Neuronal stem cell (in vitro differentiated cells): ENCODE measurements around the gene ACBD6.

Source experiments
- DNase-seq: peaks from one replicate; pipeline ENCODE4 v3.0.0-alpha.2; 2013; ENCODE audit warnings: low spot score
- H2AFZ ChIP-seq: one replicate; pipeline ENCODE4 v1.6.1; 2013; ENCODE audit warnings: mild to moderate bottlenecking, low read length, inconsistent platforms
- H2AK5ac ChIP-seq: 2 replicates; pipeline ENCODE4 v1.6.1; 2013; ENCODE audit warnings: low read depth, mild to moderate bottlenecking, inconsistent platforms, low read length, moderate library complexity, mixed read lengths
- H2BK120ac ChIP-seq: 2 replicates; pipeline ENCODE4 v1.6.1; 2013; ENCODE audit warnings: low read depth, mild to moderate bottlenecking, inconsistent platforms, low read length, moderate library complexity, mixed read lengths
- H2BK12ac ChIP-seq: one replicate; pipeline ENCODE4 v1.6.1; 2013; ENCODE audit warnings: low read length, inconsistent platforms
- H2BK15ac ChIP-seq: 2 replicates; pipeline ENCODE4 v1.6.1; 2013; ENCODE audit warnings: mild to moderate bottlenecking, low read length, inconsistent platforms, mixed read lengths
- H2BK5ac ChIP-seq: one replicate; pipeline ENCODE4 v1.6.1; 2013; ENCODE audit warnings: inconsistent platforms, mild to moderate bottlenecking, low read length, moderate library complexity
- H3K14ac ChIP-seq: one replicate; pipeline ENCODE4 v1.6.1; 2013; ENCODE audit warnings: low read length, inconsistent platforms
- H3K18ac ChIP-seq: 2 replicates; pipeline ENCODE4 v1.6.1; 2013; ENCODE audit warnings: low read length, inconsistent platforms
- H3K23ac ChIP-seq: 2 replicates; pipeline ENCODE4 v1.6.1; 2013; ENCODE audit warnings: low read depth, mild to moderate bottlenecking, mixed read lengths, low read length, inconsistent platforms; ENCODE audit not compliant: poor library complexity
- H3K27ac ChIP-seq: replicated peaks from 3 replicates; pipeline ENCODE4 v1.5.1; 2013; ENCODE audit warnings: low read length, inconsistent platforms
- H3K27me3 ChIP-seq, 3 experiments: 2 replicates each; pipeline ENCODE4 v1.6.1; 2013; ENCODE audit warnings: low read length in 3 of 3, mild to moderate bottlenecking in 2 of 3, inconsistent platforms in 1 of 3, low read depth in 1 of 3, mixed read lengths in 1 of 3, moderate library complexity in 1 of 3; ENCODE audit not compliant: control insufficient read depth in 3 of 3, insufficient read depth in 3 of 3
- H3K36me3 ChIP-seq, 2 donors: replicated peaks in 1 of 2; 2 replicates each; pipeline ENCODE4 v1.6.1; 2013; ENCODE audit warnings: low read length in 2 of 2; ENCODE audit not compliant: control insufficient read depth in 2 of 2, insufficient read depth in 2 of 2
- H3K4ac ChIP-seq: 2 replicates; pipeline ENCODE4 v1.6.1; 2013; ENCODE audit warnings: inconsistent platforms, mild to moderate bottlenecking, low read length, moderate library complexity
- H3K4me1 ChIP-seq, 2 donors: 1 replicate in 1 of 2; 2 replicates in 1 of 2; pipeline ENCODE4 v1.6.1; 2013; ENCODE audit warnings: low read length in 2 of 2, low read depth in 1 of 2; ENCODE audit not compliant: control insufficient read depth in 2 of 2, insufficient read depth in 1 of 2
- H3K4me2 ChIP-seq: one replicate; pipeline ENCODE4 v1.6.1; 2013; ENCODE audit warnings: mild to moderate bottlenecking, low read length, inconsistent platforms; ENCODE audit not compliant: insufficient read depth, poor library complexity, severe bottlenecking
- H3K4me3 ChIP-seq, 2 donors: 2 replicates each; pipeline ENCODE4 v1.5.1; 2013; ENCODE audit warnings: low read length in 2 of 2, mild to moderate bottlenecking in 2 of 2, inconsistent platforms in 1 of 2, moderate library complexity in 1 of 2
- H3K79me1 ChIP-seq: one replicate; pipeline ENCODE4 v1.6.1; 2013; ENCODE audit warnings: low read depth, mild to moderate bottlenecking, inconsistent platforms, low read length, moderate library complexity
- H3K9ac ChIP-seq: one replicate; pipeline ENCODE4 v1.6.1; 2013; ENCODE audit warnings: mild to moderate bottlenecking, low read depth, low read length, inconsistent platforms; ENCODE audit not compliant: poor library complexity
- H3K9me3 ChIP-seq, 2 donors: replicated peaks in 1 of 2; 2 replicates each; pipeline versions ENCODE3 to v1.6.1; 2013; ENCODE audit warnings: low read length in 2 of 2, mild to moderate bottlenecking in 2 of 2, inconsistent platforms in 1 of 2, low read depth in 1 of 2, mixed read lengths in 1 of 2, moderate library complexity in 1 of 2; ENCODE audit not compliant: control insufficient read depth in 2 of 2, insufficient read depth in 1 of 2
- H4K8ac ChIP-seq: one replicate; pipeline ENCODE4 v1.6.1; 2013; ENCODE audit warnings: low read depth, mild to moderate bottlenecking, inconsistent platforms, low read length, moderate library complexity
- H4K91ac ChIP-seq: one replicate; pipeline ENCODE4 v1.6.1; 2013; ENCODE audit warnings: low read length, low read depth, mild to moderate bottlenecking, inconsistent platforms; ENCODE audit not compliant: poor library complexity
- WGBS, 2 donors: extraction: QIAGEN DNeasy Blood & Tissue Kit; methylation state at CpG; one replicate each; pipeline ENCODE4 v1.1.7; 2013; ENCODE audit warnings: missing lambda C conversion rate in 2 of 2, mixed read lengths in 1 of 2; ENCODE audit not compliant: insufficient read length in 2 of 2, insufficient replicate concordance in 1 of 2; ENCODE audit errors: extremely low coverage in 2 of 2; 5-methylcytosine and 5-hydroxymethylcytosine counted together

ACBD6 gene

DNA sequence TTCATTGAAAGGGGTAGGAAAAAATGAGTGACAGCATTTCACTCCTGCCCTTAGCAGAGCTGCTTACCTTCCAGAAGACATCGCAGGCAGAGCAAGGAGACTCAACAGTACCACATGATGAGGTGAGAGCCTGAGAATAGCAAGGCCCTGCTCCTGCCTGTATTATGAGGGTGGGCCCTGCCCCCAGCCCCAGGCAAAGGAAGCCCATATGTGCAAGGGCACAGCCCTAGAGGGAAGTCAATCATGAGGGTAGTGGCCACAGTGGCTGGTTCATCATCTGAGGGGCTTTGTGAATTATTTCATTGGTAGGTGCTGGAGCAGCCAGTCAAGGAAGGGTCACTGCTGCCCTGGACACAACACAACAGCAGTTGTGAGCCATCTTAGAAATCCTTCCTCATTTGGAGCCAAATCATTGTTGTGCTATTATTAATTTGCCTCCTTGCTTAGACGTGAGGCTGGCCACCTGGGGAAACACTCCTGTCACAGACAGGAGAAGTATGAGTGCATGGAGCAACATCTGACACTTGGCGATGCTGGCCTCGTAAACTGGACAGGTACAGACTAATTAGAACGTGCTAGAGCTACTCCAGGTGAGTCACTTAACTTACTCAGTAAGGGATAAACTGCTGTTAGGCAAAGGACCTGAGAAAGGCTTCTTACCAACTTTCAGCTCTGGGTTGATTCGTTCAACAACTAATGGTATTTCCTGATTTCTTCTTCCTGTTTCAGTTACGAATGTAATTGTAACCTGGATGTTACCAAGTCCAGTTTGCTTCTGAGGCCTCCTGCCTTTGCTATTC lies 22.7 kb upstream of the ACBD6 start:
- Histone ChIP-seq H4K8ac (no peak overlapping the region), H2BK15ac (no peak overlapping the region), H2BK12ac (no peak overlapping the region), H3K4me2 (no peak overlapping the region), H3K14ac (no peak overlapping the region), H3K36me3 (no peaks in the 10 kb centered on the region), H3K4me3 (no peak overlapping the region), H2AFZ (peak overlapping the region; percentile 41), H3K23ac (no peak overlapping the region), H3K27ac (no peak overlapping the region), H3K9me3 (no peaks in the 10 kb centered on the region), H3K18ac (peak overlapping the region; percentile 11), H2BK5ac (no peak overlapping the region), H3K4ac (no peak overlapping the region), H2BK120ac (no peak overlapping the region), H3K27me3 (no peaks in the 10 kb centered on the region), H3K9ac (no peak overlapping the region), H4K91ac (no peak overlapping the region), H3K4me1 (peaks cover 0 to 5% of the 10 kb centered on the region in 2 donors), H2AK5ac (no peak overlapping the region), H3K79me1 (no peaks in the 10 kb centered on the region)
- WGBS, 2 donors = no CpG with 5 or more reads among the region's 7 CpGs
- no peak for DNase-seq

DNA sequence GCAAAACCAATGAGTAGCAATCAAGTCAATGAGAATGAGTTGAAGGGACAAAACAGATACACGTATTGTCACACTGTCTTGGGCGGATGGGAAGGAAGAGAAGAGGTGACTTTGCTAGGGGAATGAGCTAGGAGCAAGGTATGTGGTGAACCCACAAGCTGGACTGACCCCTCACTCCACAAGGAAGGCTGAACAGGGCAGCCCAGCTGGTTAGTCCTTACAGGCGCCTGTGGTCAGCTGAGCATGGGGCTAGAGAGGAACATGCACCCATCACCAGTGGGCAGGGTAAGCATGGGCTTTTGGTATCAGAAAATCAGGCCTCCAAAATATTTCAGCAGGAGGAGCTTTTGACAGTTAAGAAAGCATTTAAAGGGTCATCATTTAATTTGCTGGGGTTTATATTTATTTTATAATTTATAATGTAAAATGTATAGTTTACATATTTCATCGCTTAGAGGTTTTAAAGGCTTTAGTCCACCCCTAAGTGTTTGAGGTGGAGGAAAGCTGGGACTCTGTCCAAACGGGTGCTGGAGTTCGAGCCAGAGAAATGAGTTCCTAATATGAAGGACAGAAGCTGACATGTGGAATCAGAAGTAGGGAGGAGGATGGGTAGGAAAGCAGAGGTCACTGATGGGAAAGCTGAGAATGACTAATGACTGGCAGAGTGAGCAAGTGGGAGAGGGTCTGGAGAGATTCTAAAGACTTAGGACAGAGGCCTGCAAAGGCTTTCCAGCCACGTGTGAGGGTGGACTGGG lies 22.0 kb upstream of the ACBD6 start:
- H3K79me1 ChIP-seq = no peaks in the 10 kb centered on the region
- peaks cover 0 to 5% of the 10 kb centered on the region in 2 donors for H3K4me1 ChIP-seq
- no peak overlapping the region for H3K4ac ChIP-seq
- no peak overlapping the region for H3K14ac ChIP-seq
- peak overlapping the region; percentile 41 for H2AFZ ChIP-seq
- DNase-seq = no peak
- H2BK120ac ChIP-seq = no peak overlapping the region
- no peak overlapping the region for H4K91ac ChIP-seq
- no peaks in the 10 kb centered on the region for H3K27me3 ChIP-seq
- no CpG with 5 or more reads among the region's 7 CpGs for WGBS, 2 donors
- H2BK5ac ChIP-seq = no peak overlapping the region
- H3K4me3 ChIP-seq = no peak overlapping the region
- no peak overlapping the region for H2BK12ac ChIP-seq
- no peak overlapping the region for H3K18ac ChIP-seq
- no peaks in the 10 kb centered on the region for H3K36me3 ChIP-seq
- H3K9ac ChIP-seq = no peak overlapping the region
- no peak overlapping the region for H3K4me2 ChIP-seq
- no peak overlapping the region for H3K23ac ChIP-seq
- H3K27ac ChIP-seq = no peak overlapping the region
- H2AK5ac ChIP-seq = no peak overlapping the region
- no peak overlapping the region for H2BK15ac ChIP-seq
- H4K8ac ChIP-seq = no peak overlapping the region
- H3K9me3 ChIP-seq = no peaks in the 10 kb centered on the region

DNA sequence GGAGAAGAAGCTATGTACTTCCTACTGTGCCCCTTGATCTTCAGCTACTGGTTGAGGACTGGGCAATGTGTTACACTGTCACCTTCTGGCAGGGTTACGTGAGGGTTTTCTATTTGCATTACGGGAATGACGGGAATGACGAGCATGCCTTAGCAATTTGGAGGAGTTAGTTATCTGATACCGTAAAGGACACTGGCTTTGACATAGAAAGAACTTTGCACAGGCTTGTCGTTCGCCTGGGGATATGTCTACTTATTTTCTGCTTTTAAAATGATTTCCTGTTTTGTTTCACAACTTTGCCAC lies 19.8 kb upstream of the ACBD6 start:
- Histone ChIP-seq H3K4ac (no peak overlapping the region), H3K9me3 (no peaks in the 10 kb centered on the region), H3K9ac (no peak overlapping the region), H3K36me3 (no peaks in the 10 kb centered on the region), H2AFZ (no peak overlapping the region), H2BK15ac (no peak overlapping the region), H2BK120ac (no peak overlapping the region), H3K18ac (no peak overlapping the region), H4K8ac (no peak overlapping the region), H3K27ac (no peak overlapping the region), H2BK5ac (no peak overlapping the region), H3K4me1 (peaks cover 0 to 5% of the 10 kb centered on the region in 2 donors), H2BK12ac (no peak overlapping the region), H3K79me1 (no peaks in the 10 kb centered on the region), H3K27me3 (no peaks in the 10 kb centered on the region), H3K4me2 (no peak overlapping the region), H3K14ac (no peak overlapping the region), H3K4me3 (no peak overlapping the region), H2AK5ac (no peak overlapping the region), H3K23ac (no peak overlapping the region), H4K91ac (no peak overlapping the region)
- no peak for DNase-seq
- WGBS, 2 donors = no CpG with 5 or more reads among the region's 7 CpGs

DNA sequence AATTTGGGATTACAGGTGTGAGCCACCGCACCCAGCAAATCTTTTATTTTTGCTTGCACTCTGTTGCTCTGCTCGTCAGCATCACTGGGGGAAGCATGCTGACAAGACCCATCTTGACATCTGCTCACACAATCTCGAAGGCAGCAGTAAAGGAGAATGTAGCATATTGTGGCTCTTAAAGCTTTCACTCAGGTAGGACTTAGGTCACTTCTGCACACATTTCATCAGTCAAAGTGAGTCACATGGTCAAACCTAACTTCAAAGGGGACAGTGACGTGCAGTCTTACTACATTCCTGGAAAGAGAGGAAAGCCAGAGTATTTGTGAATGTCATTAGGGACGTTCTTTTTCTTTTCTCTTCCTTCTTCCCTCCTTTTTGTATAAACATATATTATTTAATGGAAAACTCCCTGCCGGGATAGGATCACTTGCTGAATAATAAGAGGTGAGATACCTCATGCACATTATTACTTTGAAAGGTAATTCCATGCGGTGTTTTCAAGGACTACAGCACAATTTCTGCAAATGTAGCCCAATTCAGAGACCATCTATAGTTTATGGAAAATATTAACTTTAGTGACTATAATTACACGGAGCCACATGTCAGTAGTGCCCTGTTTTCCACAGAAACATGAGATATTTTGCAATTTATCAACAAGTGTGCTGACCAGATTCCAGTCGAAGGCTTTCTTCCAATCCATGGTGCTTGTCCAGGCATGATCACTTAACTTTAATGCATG lies 19.3 kb upstream of the ACBD6 start:
- Histone ChIP-seq H3K27me3 (no peaks in the 10 kb centered on the region), H3K9ac (no peak overlapping the region), H3K4me1 (peaks cover under 1 to 5% of the 10 kb centered on the region in 2 donors), H3K27ac (no peak overlapping the region), H4K8ac (no peak overlapping the region), H3K18ac (no peak overlapping the region), H3K9me3 (no peaks in the 10 kb centered on the region), H3K23ac (no peak overlapping the region), H3K4me2 (no peak overlapping the region), H2BK15ac (no peak overlapping the region), H3K14ac (no peak overlapping the region), H2AFZ (no peak overlapping the region), H2AK5ac (no peak overlapping the region), H3K79me1 (no peaks in the 10 kb centered on the region), H4K91ac (no peak overlapping the region), H2BK120ac (no peak overlapping the region), H3K4me3 (no peak overlapping the region), H2BK12ac (no peak overlapping the region), H3K4ac (no peak overlapping the region), H2BK5ac (no peak overlapping the region), H3K36me3 (no peaks in the 10 kb centered on the region)
- WGBS, 2 donors = no CpG with 5 or more reads among the region's 9 CpGs
- DNase-seq = no peak
